IPS-NIHi7 (cell line): ENCODE data around the gene HIVEP2.

Experiments used
- DNase-seq: peaks from one replicate; pipeline ENCODE4 v3.0.0; 2012; ENCODE audit warnings: mixed read lengths; ENCODE audit errors: extremely low spot score

Gene HIVEP2

DNA sequence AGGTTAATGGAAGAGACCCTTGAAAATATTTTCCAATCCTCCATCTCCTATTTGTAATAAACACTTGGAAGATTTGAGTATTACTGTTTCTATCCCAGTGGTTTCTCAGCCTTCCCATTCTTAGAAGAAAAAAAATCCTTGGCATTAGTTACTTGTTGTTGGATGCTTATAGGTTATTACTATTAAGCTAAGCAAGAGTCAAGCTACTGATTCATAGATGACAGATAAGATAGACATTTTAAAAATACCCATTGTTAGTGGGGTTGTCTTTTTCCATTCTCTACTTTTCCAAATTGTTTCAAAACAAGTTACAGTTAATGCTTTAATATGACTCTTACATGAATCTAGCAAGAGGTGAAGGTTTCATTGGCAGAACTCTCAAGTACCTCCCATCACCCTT is 158.5 kb downstream of the HIVEP2 start:
- DNase-seq, result no peak

GRCh38 chr6:142784344-142784743 is 160.6 kb downstream of the HIVEP2 start:
- DNase-seq, result no peak

DNA sequence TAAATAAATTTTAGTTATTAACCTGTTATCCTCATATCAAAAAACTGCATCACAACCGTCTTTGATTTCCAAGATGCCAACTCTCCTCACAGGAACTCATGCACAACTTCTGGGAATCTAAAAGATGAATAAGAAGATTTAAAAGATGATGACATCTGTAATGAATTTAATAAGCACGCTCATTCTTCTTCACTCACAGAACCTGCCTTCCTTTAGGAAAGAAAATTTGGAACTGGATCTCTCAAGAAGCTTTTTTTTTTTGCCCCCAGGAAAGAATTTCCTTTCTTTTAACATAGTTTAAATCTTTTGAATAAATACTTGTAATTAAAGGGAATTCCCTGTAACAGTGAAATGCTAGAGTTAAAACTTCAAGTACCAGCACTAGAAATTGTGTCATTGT is 161.5 kb downstream of the HIVEP2 start:
- DNase-seq, result no peak

- DNase-seq, result no peak
Measured at GRCh38 chr6:142781129-142781528, 163.8 kb downstream of the HIVEP2 start.

DNA sequence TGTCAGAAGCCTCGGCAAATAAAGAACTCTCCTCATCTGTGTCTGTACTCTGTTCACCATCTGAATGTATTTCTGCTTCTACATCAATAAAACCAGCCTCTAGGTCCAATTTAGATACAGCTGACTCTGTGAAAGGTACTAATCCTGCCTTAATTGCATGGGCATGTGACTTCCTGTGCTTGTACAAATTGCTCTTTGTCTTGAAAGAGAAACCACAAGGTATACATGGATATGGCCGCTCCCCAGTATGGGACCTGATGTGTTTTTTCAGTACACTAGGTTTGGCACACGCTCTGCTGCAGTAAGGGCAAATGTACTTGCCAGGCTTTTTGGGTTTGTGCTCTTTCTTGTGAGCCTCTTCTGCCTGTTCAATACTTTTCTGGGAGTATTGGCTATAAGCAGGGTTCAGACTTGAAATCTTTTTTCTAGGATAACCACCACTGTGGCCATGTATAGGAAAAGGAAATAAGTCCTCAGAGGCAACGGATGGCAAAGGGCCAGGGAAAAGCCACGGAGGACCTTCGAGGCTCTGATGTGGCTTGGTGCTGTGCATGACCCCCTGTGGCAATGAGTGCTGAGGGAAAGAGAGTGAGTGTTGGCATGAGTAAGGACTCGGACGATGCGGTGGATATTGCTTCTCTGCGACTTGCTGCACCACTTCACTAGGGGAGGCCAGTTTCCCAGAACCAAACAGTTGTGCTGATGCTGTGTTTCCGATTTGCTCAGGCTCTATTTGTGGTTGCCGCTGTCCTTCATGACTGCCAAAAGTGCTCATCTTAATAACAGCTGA is 170.9 kb downstream of the HIVEP2 start:
- no peak for DNase-seq

DNA sequence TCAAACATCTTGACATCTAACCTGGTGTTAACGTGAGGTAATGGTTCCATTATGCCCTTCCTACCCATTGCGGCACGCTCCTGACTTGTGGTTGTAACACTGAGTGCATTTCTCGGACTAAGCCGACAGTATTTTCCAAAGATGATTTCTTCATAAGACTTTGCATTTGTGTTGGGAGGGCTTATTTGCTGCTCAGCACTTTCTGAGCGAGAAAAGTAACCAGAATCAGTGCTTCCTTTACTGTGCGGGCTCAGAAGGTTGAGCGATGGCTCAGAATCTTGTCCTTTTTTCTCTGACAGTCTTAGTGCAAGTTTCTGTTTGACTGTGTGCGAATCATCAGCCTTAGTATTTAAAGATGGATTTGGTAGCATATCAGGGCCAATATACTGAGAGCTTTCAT is 171.7 kb downstream of the HIVEP2 start:
- no peak for DNase-seq

- no peak for DNase-seq
Measured at GRCh38 chr6:142771162-142771561, 173.8 kb downstream of the HIVEP2 start.

- no peak for DNase-seq
Measured at GRCh38 chr6:142765306-142765705, 179.7 kb downstream of the HIVEP2 start.

- no peak for DNase-seq
Measured at GRCh38 chr6:142764311-142764710, 180.7 kb downstream of the HIVEP2 start.

- DNase-seq, result no peak
Measured at GRCh38 chr6:142763205-142763604, 181.8 kb downstream of the HIVEP2 start.

DNA sequence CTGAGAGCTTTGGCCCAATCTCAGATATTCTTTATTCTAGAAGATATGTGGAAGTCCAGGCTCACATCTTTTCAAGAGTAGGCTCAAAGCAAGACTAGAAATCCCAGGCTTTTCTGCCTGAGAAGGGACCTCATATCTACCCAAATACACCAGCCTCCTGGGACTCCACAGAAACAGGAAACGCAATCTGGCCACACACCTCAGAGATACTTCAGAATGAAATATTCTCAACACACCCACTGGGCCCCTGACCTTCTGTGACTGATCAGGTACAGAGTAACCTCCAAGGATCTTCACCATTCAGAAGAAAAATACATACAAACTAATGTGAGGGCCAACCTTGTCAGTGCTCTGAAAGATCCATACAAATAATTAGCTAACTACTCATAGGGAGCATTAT is 183.2 kb downstream of the HIVEP2 start:
- no peak for DNase-seq

DNA sequence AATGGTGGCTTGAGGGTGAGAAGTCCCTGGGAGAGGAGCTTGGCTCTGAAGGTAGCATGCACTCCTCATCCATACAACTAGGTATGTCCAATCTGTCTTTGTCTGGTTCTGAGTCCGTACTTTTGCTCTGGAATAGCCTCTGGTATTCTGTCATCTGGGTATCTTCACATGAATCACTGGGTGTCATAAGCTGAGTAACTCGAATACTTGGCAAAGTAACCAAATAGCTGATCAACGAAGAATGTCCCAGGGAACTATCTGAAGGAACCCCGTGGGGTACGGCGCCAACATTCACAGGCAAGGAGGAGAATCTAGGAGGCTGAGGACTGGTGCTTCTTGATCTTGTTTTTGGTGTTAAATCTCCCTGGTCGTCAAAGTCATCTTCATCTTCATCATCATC is 184.8 kb downstream of the HIVEP2 start:
- no peak for DNase-seq

DNA sequence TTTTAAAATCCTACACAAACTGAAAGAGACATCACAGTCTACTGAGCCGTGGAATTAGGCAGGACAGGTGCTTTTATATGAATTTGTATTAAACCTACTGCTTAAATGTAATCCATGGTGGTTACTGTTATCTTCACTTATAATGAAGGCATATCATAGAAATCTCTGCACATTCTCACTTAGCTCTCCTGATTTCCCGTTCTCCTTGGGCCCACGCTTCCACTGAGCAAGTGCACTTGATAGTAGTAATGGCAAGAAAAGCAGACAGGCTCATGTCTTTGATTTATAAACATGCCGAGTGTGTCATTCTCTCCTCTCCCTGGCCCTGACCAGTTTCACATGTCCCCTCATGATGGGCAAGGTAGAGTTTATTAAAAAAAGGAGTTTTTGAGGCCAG is 186.3 kb downstream of the HIVEP2 start:
- no peak for DNase-seq

DNA sequence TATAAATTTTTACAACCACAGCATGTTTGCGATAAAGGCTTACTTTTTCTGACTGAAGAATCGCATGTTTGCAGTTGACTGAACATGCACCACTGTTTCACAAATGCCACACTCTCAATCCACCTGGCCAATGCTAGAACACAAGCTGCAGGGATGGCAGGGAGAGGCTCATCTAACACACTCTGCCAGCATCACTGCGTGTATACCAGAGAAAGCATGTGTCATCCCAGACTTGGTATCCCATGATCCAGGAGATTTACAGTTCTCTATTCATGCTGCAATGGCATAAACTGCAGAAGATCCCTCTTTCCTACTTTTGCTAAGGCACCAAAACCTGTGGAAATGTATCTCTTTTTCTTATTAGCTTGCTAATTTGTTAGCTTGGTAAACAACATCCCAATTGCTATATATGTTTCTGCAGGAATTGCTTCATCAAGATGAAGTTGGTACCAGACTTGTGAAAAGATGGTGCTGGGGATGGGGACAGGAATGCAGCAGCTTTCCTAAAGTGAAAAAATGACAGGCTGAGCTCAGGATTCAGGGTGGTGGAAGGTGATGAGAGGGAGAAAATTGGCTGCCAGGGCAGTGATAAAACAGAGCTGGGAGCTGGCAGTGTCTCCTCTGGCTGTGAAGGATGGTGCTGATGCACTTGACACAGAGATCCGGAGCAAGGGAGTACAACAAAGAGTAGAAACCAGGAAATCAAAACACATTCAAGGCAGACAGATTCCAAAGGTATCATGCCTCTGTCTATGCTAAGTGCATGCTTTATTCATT is 186.9 kb downstream of the HIVEP2 start:
- DNase-seq, result no peak

GRCh38 chr6:142756215-142756630 is 188.8 kb downstream of the HIVEP2 start:
- peak; percentile 36 for DNase-seq

- DNase-seq, result no peak
Measured at GRCh38 chr6:142753196-142753595, 191.8 kb downstream of the HIVEP2 start.

GRCh38 chr6:142752348-142752747 is 192.6 kb downstream of the HIVEP2 start:
- DNase-seq, result no peak

- DNase-seq, result no peak
Measured at GRCh38 chr6:142751452-142751851, 193.5 kb downstream of the HIVEP2 start.

GRCh38 chr6:142750998-142751397 is 194.0 kb downstream of the HIVEP2 start:
- DNase-seq, result no peak

DNA sequence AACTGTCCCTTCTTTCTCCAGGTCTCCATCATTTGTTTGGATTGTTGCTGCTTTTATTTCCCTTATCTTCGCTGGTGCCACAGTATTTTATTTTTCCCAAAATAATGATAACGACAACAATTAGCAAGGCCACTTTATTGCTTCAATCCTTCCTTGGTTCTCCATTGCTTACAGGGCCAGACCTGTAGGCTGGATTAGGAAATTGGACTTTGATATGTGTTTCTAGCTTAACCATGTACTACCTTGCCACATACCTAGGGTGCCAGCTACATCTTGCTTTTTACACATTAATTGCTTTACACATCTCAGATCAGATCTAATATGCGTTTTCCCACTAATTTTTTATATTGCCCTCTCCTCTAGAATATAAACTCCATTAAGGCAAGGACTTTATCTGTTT is 195.4 kb downstream of the HIVEP2 start:
- no peak for DNase-seq

DNA sequence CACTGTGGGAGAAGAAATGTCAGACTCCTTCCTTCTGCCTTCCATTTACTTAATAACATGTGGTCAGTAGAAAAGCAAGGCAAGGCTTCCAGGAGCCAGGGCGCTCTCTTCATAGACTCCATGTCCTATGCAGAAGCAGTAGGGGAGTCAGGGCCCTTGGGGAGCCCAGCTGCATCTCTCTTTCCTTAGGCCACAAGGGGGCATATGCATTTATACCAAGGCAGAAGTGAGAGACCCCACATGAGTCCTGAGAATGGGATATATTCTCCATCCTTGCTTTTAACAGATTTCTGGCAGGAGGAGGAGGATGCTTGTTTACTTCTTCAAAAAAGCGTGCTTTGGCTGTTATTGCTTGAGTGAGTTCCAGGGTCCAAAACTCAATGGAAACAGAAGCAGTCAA is 198.5 kb downstream of the HIVEP2 start:
- peak; percentile 69 for DNase-seq

DNA sequence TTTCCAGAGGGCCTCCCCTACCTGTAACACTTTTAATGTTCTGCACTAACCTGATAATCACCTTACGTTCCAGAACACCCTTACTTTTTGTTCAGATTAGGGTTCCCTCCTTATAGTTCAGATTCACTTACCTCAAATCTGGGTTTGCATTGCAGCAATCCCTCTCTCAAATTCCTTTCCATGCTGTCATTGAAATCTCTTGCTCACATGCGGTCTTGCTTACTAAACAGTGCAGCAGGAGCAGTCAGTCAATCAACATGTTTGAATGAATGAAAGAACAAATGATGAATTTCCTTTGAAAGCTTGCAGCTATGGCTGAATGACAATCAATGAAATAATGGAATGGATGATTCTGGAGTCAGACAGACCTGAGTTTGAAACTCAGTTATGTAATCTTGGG is 200.1 kb downstream of the HIVEP2 start:
- no peak for DNase-seq

GRCh38 chr6:142740449-142740848 is 204.5 kb downstream of the HIVEP2 start:
- no peak for DNase-seq
